Measurements from ENCODE around the gene CROCC. TPM values are rescaled to one million over a fixed set of nuclear protein-coding genes. Genes with fewer than 3 reads are reported as not detected.

CROCC gene
- total and polyA plus RNA-seq, 9 of the 15 experiments (the other 6 are each of a cell fraction or from before 2014, with no cell fraction given): 0.17 to 15.4 (median 7.6) TPM

DNA sequence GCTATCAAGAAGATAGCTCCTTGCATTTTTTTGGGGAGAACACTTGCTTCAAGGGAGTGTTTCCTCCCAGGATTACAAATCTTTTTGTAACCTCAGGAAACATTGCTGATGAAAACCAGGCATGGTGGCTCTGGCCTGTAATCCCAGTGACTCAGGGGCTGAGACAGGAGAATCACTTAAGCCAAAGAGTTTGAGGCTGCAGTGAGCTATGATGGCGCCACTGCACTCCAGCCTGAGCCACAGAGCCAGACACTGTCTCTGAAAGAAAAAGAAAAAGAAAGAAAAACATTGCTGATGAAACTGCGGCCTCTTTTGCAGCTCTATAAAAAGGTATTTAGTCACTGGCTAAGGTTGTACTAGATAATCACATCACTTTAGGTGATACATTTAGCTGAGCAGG lies 18.7 kb upstream of the CROCC start (continued):
- no peak for TF ChIP-seq REST (IDR thresholded peaks at IDR 0.05; ENCODE audit: borderline replicate concordance)
- TF ChIP-seq REST (CRISPR knock-in tag; IDR thresholded peaks at IDR 0.05; ENCODE audit: low read depth): no peak
- TF ChIP-seq, protein P1, sequence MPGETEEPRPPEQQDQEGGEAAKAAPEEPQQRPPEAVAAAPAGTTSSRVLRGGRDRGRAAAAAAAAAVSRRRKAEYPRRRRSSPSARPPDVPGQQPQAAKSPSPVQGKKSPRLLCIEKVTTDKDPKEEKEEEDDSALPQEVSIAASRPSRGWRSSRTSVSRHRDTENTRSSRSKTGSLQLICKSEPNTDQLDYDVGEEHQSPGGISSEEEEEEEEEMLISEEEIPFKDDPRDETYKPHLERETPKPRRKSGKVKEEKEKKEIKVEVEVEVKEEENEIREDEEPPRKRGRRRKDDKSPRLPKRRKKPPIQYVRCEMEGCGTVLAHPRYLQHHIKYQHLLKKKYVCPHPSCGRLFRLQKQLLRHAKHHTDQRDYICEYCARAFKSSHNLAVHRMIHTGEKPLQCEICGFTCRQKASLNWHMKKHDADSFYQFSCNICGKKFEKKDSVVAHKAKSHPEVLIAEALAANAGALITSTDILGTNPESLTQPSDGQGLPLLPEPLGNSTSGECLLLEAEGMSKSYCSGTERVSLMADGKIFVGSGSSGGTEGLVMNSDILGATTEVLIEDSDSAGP (CRISPR knock-in tag; IDR thresholded peaks at IDR 0.05): no peak
- TF ChIP-seq HINFP (tag; conservative IDR thresholded peaks at IDR 0.05; ENCODE audit: low read depth): no peak
- no peak for TF ChIP-seq SUPT5H (IDR thresholded peaks at IDR 0.05)
- TF ChIP-seq PPARD (CRISPR knock-in tag; IDR thresholded peaks at IDR 0.05): no peak
- TF ChIP-seq SMARCA5 (IDR thresholded peaks at IDR 0.05): no peak
- TF ChIP-seq ARID2 (IDR thresholded peaks at IDR 0.05): no peak
- no peak for TF ChIP-seq CBX2 (IDR thresholded peaks at IDR 0.05; ENCODE audit: insufficient read depth, low read length, poor library complexity, severe bottlenecking)
- no peak for TF ChIP-seq FOS (IDR thresholded peaks at IDR 0.05; ENCODE audit: extremely low read depth, insufficient read length)
- no peak for TF ChIP-seq YBX1 (IDR thresholded peaks at IDR 0.05)
- TF ChIP-seq ZNF699 (CRISPR knock-in tag; IDR thresholded peaks at IDR 0.05; ENCODE audit: insufficient replicate concordance): no peak
- TF ChIP-seq NCOR1 (IDR thresholded peaks at IDR 0.05): no peak
- no peak for TF ChIP-seq ETV6 (IDR thresholded peaks at IDR 0.05; ENCODE audit: borderline replicate concordance in 1 of 2, low read depth in 2 of 2, low read length in 1 of 2)
- no peak for TF ChIP-seq ETV6 (CRISPR knock-in tag; IDR thresholded peaks at IDR 0.05; ENCODE audit: borderline replicate concordance)
- no peak for TF ChIP-seq SP1 (CRISPR knock-in tag; IDR thresholded peaks at IDR 0.05)
- TF ChIP-seq, protein P2, sequence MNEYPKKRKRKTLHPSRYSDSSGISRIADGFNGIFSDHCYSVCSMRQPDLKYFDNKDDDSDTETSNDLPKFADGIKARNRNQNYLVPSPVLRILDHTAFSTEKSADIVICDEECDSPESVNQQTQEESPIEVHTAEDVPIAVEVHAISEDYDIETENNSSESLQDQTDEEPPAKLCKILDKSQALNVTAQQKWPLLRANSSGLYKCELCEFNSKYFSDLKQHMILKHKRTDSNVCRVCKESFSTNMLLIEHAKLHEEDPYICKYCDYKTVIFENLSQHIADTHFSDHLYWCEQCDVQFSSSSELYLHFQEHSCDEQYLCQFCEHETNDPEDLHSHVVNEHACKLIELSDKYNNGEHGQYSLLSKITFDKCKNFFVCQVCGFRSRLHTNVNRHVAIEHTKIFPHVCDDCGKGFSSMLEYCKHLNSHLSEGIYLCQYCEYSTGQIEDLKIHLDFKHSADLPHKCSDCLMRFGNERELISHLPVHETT (CRISPR knock-in tag; conservative IDR thresholded peaks at IDR 0.05 in 1 of 2, IDR thresholded peaks at IDR 0.05 in 1 of 2): peak in 1 of 2 experiments; percentile 5; a peak in 1 of 4 replicates
